ENCODE data around the gene TMEM176B. TPM values are rescaled to one million over a fixed set of nuclear protein-coding genes. Genes with fewer than 3 reads are reported as not detected.

Gene TMEM176B
- polyA plus RNA-seq, 3 donors: 30.6 to 1,279 (median 415) TPM

DNA sequence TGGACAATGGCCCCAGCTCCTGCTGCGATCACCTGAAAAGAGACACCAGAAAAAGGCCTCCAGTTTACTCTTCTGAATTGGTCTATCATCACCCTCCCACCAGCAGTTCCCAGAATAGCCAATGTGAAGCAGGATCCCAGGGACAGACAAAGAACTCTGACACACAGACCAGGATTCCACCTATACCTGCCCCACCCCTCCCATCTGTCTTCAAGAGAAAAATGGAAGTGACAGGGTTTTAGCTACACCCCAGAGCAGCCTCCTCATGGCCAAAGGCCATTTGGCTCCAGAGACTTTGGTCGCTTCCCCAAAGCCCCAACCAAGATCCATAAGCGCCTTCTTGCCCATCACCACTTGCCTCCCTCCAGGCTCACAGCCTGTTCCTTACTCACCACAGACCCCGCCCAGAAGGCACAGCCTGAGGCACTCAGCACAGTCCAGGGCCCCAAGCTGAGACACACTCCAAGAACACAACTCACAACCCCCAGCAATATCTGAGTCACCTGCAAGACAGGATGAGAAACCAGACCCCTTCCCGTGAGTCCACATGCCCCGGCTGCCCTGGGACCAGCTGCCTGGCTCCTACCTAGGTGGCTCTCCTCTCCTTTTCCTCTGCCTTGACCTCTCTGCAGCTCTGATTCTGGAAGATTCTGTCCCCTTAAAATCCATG is 6.5 kb downstream of the TMEM176B start:
- H3K36me3 Mint-ChIP-seq: peaks cover 16 to 27% of the 10 kb centered on the region in 2 donors
- H2AFZ ChIP-seq (ENCODE audit: insufficient read depth, low read depth, low read length, poor library complexity, severe bottlenecking): no peak overlapping the region
- H3K4me2 ChIP-seq (replicated peaks; ENCODE audit: extremely low read depth, low read length, poor library complexity, severe bottlenecking): no peak overlapping the region
- peaks cover 35% of the 10 kb centered on the region for H4K20me1 ChIP-seq (ENCODE audit: insufficient read depth, low read length)
- no peaks in the 10 kb centered on the region for H3K9me3 ChIP-seq (replicated peaks in 1 of 2; ENCODE audit: control insufficient read depth in 1 of 2, insufficient read depth in 1 of 2, low read length in 2 of 2)
- intact Hi-C loops (cut with micrococcal nuclease): no loop called here
- peaks cover 43% of the 10 kb centered on the region for H3K4me1 Mint-ChIP-seq
- H3K4me1 ChIP-seq (ENCODE audit: control insufficient read depth in 1 of 2, insufficient read depth in 2 of 2, low read length in 2 of 2): peaks cover 8 to 49% of the 10 kb centered on the region in 2 donors
- H3K4me3 Mint-ChIP-seq: no peak overlapping the region
- peaks cover 0 to 10% of the 10 kb centered on the region in 2 donors for H3K27me3 ChIP-seq (ENCODE audit: control insufficient read depth in 2 of 2, insufficient read depth in 2 of 2, low read length in 2 of 2)
- no peak overlapping the region for H3K9ac ChIP-seq (ENCODE audit: insufficient read depth, low read length, poor library complexity, severe bottlenecking)
- H3K79me2 ChIP-seq (ENCODE audit: insufficient read depth, low read length): peaks cover 3% of the 10 kb centered on the region
- H3K27me3 Mint-ChIP-seq (ENCODE audit: low read depth in 3 of 3): peaks cover 0 to 17% (median 9%) of the 10 kb centered on the region in 3 donors
- TF ChIP-seq, protein P1, sequence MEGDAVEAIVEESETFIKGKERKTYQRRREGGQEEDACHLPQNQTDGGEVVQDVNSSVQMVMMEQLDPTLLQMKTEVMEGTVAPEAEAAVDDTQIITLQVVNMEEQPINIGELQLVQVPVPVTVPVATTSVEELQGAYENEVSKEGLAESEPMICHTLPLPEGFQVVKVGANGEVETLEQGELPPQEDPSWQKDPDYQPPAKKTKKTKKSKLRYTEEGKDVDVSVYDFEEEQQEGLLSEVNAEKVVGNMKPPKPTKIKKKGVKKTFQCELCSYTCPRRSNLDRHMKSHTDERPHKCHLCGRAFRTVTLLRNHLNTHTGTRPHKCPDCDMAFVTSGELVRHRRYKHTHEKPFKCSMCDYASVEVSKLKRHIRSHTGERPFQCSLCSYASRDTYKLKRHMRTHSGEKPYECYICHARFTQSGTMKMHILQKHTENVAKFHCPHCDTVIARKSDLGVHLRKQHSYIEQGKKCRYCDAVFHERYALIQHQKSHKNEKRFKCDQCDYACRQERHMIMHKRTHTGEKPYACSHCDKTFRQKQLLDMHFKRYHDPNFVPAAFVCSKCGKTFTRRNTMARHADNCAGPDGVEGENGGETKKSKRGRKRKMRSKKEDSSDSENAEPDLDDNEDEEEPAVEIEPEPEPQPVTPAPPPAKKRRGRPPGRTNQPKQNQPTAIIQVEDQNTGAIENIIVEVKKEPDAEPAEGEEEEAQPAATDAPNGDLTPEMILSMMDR (IDR thresholded peaks at IDR 0.05): no peak
- H3K4me3 ChIP-seq (replicated peaks in 1 of 3; ENCODE audit: low read depth in 2 of 3, low read length in 3 of 3): no peak overlapping the region
- DNase-seq: no peak
- WGBS (ENCODE audit: insufficient coverage): 98% methylated on average over 6 of the region's 6 CpGs
- H3K27ac ChIP-seq (ENCODE audit: low read depth in 1 of 2, low read length in 2 of 2): no peak overlapping the region
- H3K36me3 ChIP-seq (replicated peaks in 1 of 2; ENCODE audit: control insufficient read depth in 1 of 2, insufficient read depth in 2 of 2, low read length in 2 of 2): peaks cover 0 to 74% of the 10 kb centered on the region in 2 donors
- H3K9me3 Mint-ChIP-seq: peaks cover 0 to 5% (median 0%) of the 10 kb centered on the region in 7 donors
- no peak overlapping the region for H3K27ac Mint-ChIP-seq

DNA sequence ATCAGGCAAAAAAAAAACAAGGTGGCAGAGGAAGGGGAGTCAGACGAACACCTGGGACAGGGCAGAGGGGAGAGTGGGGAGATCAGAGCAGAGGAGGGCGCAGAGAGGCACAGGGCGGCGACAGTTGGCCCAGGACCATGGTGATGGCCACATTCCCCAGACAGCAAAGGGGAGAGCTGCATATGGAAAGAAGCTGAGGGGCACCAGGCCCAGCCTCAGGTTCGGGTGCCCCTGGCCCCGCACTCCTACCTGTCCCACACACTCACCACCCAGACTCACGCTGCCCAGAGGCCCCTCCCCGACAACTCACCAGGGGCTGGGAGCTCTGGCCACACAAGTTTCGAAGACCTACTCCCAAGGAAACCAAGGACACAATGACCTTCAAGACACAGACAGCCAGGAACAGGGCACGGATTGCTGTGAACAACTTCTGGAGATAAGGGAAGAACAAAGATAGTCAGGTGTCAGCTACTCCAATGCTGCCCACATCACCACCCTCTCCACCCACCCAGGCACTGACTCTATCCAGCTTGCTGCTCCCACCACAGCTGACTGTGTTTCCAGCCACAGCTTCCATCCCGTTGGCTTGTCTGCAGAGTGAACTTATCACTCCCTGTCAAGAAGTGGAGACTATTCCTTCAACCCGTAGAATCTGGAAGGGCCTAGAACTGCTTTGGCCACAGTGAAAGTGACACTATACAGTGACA is 8.3 kb downstream of the TMEM176B start:
- Histone ChIP-seq H3K9ac (ENCODE audit: insufficient read depth, low read length, poor library complexity, severe bottlenecking) (no peak overlapping the region), H3K27me3 (ENCODE audit: control insufficient read depth in 2 of 2, insufficient read depth in 2 of 2, low read length in 2 of 2) (peaks cover 0 to 6% of the 10 kb centered on the region in 2 donors), H3K36me3 (replicated peaks in 1 of 2; ENCODE audit: control insufficient read depth in 1 of 2, insufficient read depth in 2 of 2, low read length in 2 of 2) (peaks cover 0 to 74% of the 10 kb centered on the region in 2 donors), H3K4me2 (replicated peaks; ENCODE audit: extremely low read depth, low read length, poor library complexity, severe bottlenecking) (no peak overlapping the region), H3K79me2 (ENCODE audit: insufficient read depth, low read length) (peaks cover 5% of the 10 kb centered on the region), H3K9me3 (replicated peaks in 1 of 2; ENCODE audit: control insufficient read depth in 1 of 2, insufficient read depth in 1 of 2, low read length in 2 of 2) (no peaks in the 10 kb centered on the region), H3K4me3 (replicated peaks in 1 of 3; ENCODE audit: low read depth in 2 of 3, low read length in 3 of 3) (no peak overlapping the region), H3K4me1 (ENCODE audit: control insufficient read depth in 1 of 2, insufficient read depth in 2 of 2, low read length in 2 of 2) (peaks cover 26 to 55% of the 10 kb centered on the region in 2 donors), H2AFZ (ENCODE audit: insufficient read depth, low read depth, low read length, poor library complexity, severe bottlenecking) (no peak overlapping the region), H4K20me1 (ENCODE audit: insufficient read depth, low read length) (peaks cover 32% of the 10 kb centered on the region), H3K27ac (ENCODE audit: low read depth in 1 of 2, low read length in 2 of 2) (no peak overlapping the region)
- WGBS (ENCODE audit: insufficient coverage): 94% methylated on average over 9 of the region's 12 CpGs
- Mint-ChIP-seq H3K27ac (peak overlapping the region in 3 of 7 donors; percentile 8 to 76 (median 47)), H3K9me3 (peaks cover 0 to 1% (median 0%) of the 10 kb centered on the region in 7 donors), H3K4me1 (peaks cover 53% of the 10 kb centered on the region), H3K4me3 (no peak overlapping the region), H3K27me3 (ENCODE audit: low read depth in 3 of 3) (peaks cover 0 to 6% (median 5%) of the 10 kb centered on the region in 3 donors), H3K36me3 (peaks cover 7 to 20% of the 10 kb centered on the region in 2 donors)
- TF ChIP-seq, protein P1 (IDR thresholded peaks at IDR 0.05): no peak
- DNase-seq: no peak
- intact Hi-C loops (cut with micrococcal nuclease): no loop called here

All from CD14-positive monocyte (primary cell).